AG09309 (cell line): ENCODE measurements around the gene SOX6.

ENCODE experiments used
- DNase-seq: peaks from one replicate; pipeline ENCODE4 v3.0.0-alpha.2; 2010; ENCODE audit warnings: low read depth
- H3K4me3 ChIP-seq: 2 replicates; pipeline ENCODE4 v1.5.1; 2011; ENCODE audit warnings: mild to moderate bottlenecking, low read depth, low read length, moderate library complexity; ENCODE audit not compliant: control insufficient read depth
- CTCF ChIP-seq: IDR thresholded peaks from 2 replicates; pipeline ENCODE4 v1.5.1; 2011; ENCODE audit warnings: mild to moderate bottlenecking, low read depth, low read length, inconsistent platforms; ENCODE audit not compliant: insufficient read depth, control insufficient read depth; ENCODE audit errors: missing control alignments

The SOX6 gene

GRCh38 chr11:16185042-16185441, 171.3 kb downstream of the SOX6 start:
- no peak for DNase-seq
- TF ChIP-seq CTCF, result no peak
- no peak overlapping the region for H3K4me3 ChIP-seq

GRCh38 chr11:16184588-16184987, 171.8 kb downstream of the SOX6 start:
- TF ChIP-seq CTCF, result no peak
- no peak overlapping the region for H3K4me3 ChIP-seq
- no peak for DNase-seq

- no peak for TF ChIP-seq CTCF
- H3K4me3 ChIP-seq, result no peak overlapping the region
Observed at GRCh38 chr11:16182553-16182952, 173.8 kb downstream of the SOX6 start.

GRCh38 chr11:16180868-16181267, 175.5 kb downstream of the SOX6 start:
- no peak for DNase-seq
- no peak overlapping the region for H3K4me3 ChIP-seq
- no peak for TF ChIP-seq CTCF

More at GRCh38 chr11:16182553-16182952, 173.8 kb downstream of the SOX6 start:
- DNase-seq, result no peak

GRCh38 chr11:16179676-16180075, 176.7 kb downstream of the SOX6 start:
- no peak overlapping the region for H3K4me3 ChIP-seq
- TF ChIP-seq CTCF, result no peak
- no peak for DNase-seq

- no peak overlapping the region for H3K4me3 ChIP-seq
- DNase-seq, result no peak
- TF ChIP-seq CTCF, result no peak
Observed at GRCh38 chr11:16178273-16178672, 178.1 kb downstream of the SOX6 start.

GRCh38 chr11:16177688-16178087, 178.7 kb downstream of the SOX6 start:
- DNase-seq, result no peak
- TF ChIP-seq CTCF, result no peak
- no peak overlapping the region for H3K4me3 ChIP-seq
